Heart left ventricle (tissue), 13 donors: ENCODE results near the gene SLC25A47.

Experiments used
- POLR2A ChIP-seq, 2 donors: fragments of 450-650 bp; IDR thresholded peaks; one replicate each; pipeline ENCODE4 v1.6.1; 2017; ENCODE audit warnings: antibody characterized with exemption in 2 of 2, mild to moderate bottlenecking in 2 of 2, moderate library complexity in 2 of 2
- TF ChIP-seq, protein P1 (sequence below), 12 donors: fragments of 200-600 bp; sonication (generic) in 4 of 12; IDR thresholded peaks; one replicate each; pipeline versions ENCODE4 v1.5.0 to v1.8.0; 2018 to 2022; ENCODE audit warnings: antibody characterized with exemption in 12 of 12, mild to moderate bottlenecking in 5 of 12
- donor health status: ischemic (EF 13 %, LVEDD 7.1; RV severe dilation, severe dysfunction).
- donor health status: DM: no; HTN: yes; CAD: no.
- donor health status: DM: no; HTN: no; CAD: no.
- donor health status: ischemic (EF 25% LVEDD 6.9; RV normal size, moderate dysfunction).
- donor health status: ischemic (EF 25% LVEDD 5.7; RV mildly dilated, moderate dysfunction).
- donor health status: ischemic (EF 35%, LVEDD 5.7; RV mildly dilated, moderate dysfunction).
- donor health status: nonischemic (EF 11% LVEDD 7.7; RV severe dilation, severe dysfunction).
- donor health status: DM: yes; HTN: yes; CAD: no.
- donor health status: PGD.
- donor health status: ischemic (EF 29% LVEDD 5.4; RV normal size, mild dysfunction).
- donor health status: nonischemic (EF 23%, LVEDD 6.1; RV moderate dilation, normal function).

DNA sequence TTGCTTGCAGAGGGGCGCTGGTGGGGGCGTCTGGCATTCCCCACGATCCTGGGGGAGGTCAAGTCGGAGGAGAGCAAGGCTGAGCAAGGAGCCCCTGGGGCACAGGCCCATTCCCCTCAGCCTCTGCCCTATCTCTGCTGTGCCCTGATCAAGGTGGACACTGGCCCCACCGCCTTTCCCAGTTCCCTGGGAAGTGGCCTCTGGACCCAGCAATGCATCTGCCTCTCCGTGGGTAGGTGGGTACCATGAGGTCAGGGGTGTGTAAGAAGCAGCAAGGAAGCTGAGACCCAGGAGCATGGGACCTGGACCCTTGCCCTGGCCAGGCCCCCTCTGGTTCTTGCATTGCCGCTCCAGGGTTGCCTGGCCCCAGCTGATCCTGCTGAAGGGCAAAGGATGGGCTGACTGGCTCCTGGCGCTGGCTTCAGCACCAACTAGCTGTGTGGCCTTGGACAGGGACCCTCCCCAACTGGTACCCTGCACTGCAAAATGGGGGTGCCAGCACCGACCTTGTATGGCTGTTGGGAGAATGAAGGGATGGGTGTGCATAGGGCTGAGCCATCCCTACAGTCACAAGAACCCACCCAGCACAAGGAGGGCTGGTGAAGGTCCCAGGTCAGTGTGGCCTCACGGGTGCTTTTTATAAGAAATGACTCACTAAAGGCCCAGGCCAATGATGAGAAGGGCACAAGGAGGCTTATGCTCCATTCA, 36.5 kb upstream of the SLC25A47 start:
- TF ChIP-seq, protein P1, sequence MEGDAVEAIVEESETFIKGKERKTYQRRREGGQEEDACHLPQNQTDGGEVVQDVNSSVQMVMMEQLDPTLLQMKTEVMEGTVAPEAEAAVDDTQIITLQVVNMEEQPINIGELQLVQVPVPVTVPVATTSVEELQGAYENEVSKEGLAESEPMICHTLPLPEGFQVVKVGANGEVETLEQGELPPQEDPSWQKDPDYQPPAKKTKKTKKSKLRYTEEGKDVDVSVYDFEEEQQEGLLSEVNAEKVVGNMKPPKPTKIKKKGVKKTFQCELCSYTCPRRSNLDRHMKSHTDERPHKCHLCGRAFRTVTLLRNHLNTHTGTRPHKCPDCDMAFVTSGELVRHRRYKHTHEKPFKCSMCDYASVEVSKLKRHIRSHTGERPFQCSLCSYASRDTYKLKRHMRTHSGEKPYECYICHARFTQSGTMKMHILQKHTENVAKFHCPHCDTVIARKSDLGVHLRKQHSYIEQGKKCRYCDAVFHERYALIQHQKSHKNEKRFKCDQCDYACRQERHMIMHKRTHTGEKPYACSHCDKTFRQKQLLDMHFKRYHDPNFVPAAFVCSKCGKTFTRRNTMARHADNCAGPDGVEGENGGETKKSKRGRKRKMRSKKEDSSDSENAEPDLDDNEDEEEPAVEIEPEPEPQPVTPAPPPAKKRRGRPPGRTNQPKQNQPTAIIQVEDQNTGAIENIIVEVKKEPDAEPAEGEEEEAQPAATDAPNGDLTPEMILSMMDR (IDR thresholded peaks at IDR 0.05): no peak
- TF ChIP-seq POLR2A (IDR thresholded peaks at IDR 0.05): no peak
